ENCODE results near the gene CELF4. TPM values are rescaled to one million over a fixed set of nuclear protein-coding genes. Genes with fewer than 3 reads are reported as not detected.

The CELF4 gene
- total RNA-seq, 1 experiment from 2014 or later: 0.40 TPM

DNA sequence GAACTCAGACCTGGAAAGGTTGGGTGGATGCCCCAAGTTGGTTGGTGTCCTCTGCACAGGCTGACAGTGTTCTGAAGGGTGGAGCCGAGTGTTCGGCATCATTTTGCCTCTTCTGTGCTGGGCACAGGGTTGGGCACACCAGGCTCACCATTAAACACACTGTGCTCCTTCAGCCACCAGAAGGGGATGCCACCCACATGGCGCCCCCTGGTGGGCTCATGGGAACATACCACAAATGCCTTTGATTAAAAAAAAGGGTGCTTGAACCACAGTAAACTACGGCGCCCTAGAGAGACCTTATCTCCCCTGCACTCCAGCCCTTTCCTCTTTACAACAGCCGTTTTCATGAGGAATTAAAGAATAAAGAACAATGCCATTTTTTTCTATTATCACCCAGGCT is 89.4 kb downstream of the CELF4 start:
- no peak for ATAC-seq
- Histone ChIP-seq H3K4me3 (ENCODE audit: low read length) (no peak overlapping the region), H3K79me2 (ENCODE audit: low read length) (no peaks in the 10 kb centered on the region), H3K27ac (ENCODE audit: low read length) (no peak overlapping the region), H3K4me1 (ENCODE audit: insufficient read depth, low read length) (no peaks in the 10 kb centered on the region), H3K9me2 (replicated peaks; ENCODE audit: low read length) (no peaks in the 10 kb centered on the region), H3K9me3 (ENCODE audit: low read length) (no peaks in the 10 kb centered on the region), H3K9ac (ENCODE audit: low read length) (no peak overlapping the region), H4K20me1 (ENCODE audit: low read length) (no peaks in the 10 kb centered on the region), H3F3A (ENCODE audit: low read length, unreplicated experiment) (no peaks in the 10 kb centered on the region), H3K36me3 (ENCODE audit: low read depth, low read length) (no peaks in the 10 kb centered on the region), H2AFZ (ENCODE audit: low read length) (no peak overlapping the region), H3K27me3 (ENCODE audit: low read length) (no peaks in the 10 kb centered on the region), H3K4me2 (ENCODE audit: low read length) (no peak overlapping the region)
- intact Hi-C loops (cut with micrococcal nuclease): no loop called here
- BruUV-seq (replicated peaks): no TSS peak
- CTCF ChIA-PET: no interaction called here
- POLR2A ChIA-PET (ENCODE audit: unreplicated experiment): no interaction called here
- DNase-seq: peak; percentile 6
- no peak for TF ChIP-seq EZH2 (IDR thresholded peaks at IDR 0.05; ENCODE audit: low read length, unreplicated experiment)
- TF ChIP-seq, protein P1, sequence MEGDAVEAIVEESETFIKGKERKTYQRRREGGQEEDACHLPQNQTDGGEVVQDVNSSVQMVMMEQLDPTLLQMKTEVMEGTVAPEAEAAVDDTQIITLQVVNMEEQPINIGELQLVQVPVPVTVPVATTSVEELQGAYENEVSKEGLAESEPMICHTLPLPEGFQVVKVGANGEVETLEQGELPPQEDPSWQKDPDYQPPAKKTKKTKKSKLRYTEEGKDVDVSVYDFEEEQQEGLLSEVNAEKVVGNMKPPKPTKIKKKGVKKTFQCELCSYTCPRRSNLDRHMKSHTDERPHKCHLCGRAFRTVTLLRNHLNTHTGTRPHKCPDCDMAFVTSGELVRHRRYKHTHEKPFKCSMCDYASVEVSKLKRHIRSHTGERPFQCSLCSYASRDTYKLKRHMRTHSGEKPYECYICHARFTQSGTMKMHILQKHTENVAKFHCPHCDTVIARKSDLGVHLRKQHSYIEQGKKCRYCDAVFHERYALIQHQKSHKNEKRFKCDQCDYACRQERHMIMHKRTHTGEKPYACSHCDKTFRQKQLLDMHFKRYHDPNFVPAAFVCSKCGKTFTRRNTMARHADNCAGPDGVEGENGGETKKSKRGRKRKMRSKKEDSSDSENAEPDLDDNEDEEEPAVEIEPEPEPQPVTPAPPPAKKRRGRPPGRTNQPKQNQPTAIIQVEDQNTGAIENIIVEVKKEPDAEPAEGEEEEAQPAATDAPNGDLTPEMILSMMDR (conservative IDR thresholded peaks at IDR 0.05; ENCODE audit: low read depth, low read length): peak; percentile 37; the same call in 1 of the 2 replicates

DNA sequence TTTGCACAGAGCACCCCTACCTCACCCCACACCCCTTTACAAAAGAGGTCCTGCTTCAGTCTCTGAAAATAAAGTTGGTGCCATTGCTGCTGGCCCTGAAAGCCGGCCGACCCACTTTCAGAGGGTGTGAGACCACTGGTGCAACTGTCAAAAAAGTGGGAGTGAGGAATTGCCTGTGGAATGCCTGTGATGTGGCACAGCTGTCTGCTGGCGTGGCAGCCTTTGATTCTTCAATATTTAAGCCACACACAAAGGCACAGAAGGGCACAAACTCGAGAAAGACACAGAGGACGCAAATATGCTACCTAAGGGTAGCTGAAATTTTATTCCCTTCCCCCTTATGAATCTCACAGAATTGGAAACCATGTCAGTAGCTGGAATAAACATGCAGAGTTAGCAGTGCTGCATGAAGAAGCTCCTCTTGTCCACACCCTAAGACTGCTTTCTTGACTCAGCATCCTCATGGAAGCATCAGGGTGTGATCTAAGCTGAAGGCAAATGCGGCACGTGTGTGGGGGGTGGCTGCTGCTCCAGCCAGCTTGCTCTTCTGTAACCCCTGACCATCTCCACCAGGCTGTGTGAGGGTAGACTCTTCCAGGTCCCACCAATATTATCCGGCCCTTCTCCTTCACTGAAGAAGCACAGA is 92.3 kb downstream of the CELF4 start:
- no peaks in the 10 kb centered on the region for H3K27me3 ChIP-seq (ENCODE audit: low read length)
- no peaks in the 10 kb centered on the region for H3K79me2 ChIP-seq (ENCODE audit: low read length)
- POLR2A ChIA-PET (ENCODE audit: unreplicated experiment): no interaction called here
- no peak overlapping the region for H3K27ac ChIP-seq (ENCODE audit: low read length)
- CTCF ChIA-PET: no interaction called here
- no peaks in the 10 kb centered on the region for H3K9me2 ChIP-seq (replicated peaks; ENCODE audit: low read length)
- H2AFZ ChIP-seq (ENCODE audit: low read length): no peak overlapping the region
- no peak overlapping the region for H3K4me2 ChIP-seq (ENCODE audit: low read length)
- H3K9me3 ChIP-seq (ENCODE audit: low read length): no peaks in the 10 kb centered on the region
- no peaks in the 10 kb centered on the region for H3F3A ChIP-seq (ENCODE audit: low read length, unreplicated experiment)
- H3K36me3 ChIP-seq (ENCODE audit: low read depth, low read length): no peaks in the 10 kb centered on the region
- H3K4me1 ChIP-seq (ENCODE audit: insufficient read depth, low read length): no peaks in the 10 kb centered on the region
- H3K9ac ChIP-seq (ENCODE audit: low read length): no peak overlapping the region
- H4K20me1 ChIP-seq (ENCODE audit: low read length): no peaks in the 10 kb centered on the region
- TF ChIP-seq EZH2phosphoT487 (IDR thresholded peaks at IDR 0.05; ENCODE audit: borderline replicate concordance, low read length) (no peak), EZH2 (IDR thresholded peaks at IDR 0.05; ENCODE audit: low read length, unreplicated experiment) (no peak)
- TF ChIP-seq, protein P1 (conservative IDR thresholded peaks at IDR 0.05; ENCODE audit: low read depth, low read length): no peak
- no TSS peak for BruUV-seq (replicated peaks)
- intact Hi-C loops (cut with micrococcal nuclease): no loop called here
- ATAC-seq (no peak), DNase-seq (no peak)
- no peak overlapping the region for H3K4me3 ChIP-seq (ENCODE audit: low read length)

DNA sequence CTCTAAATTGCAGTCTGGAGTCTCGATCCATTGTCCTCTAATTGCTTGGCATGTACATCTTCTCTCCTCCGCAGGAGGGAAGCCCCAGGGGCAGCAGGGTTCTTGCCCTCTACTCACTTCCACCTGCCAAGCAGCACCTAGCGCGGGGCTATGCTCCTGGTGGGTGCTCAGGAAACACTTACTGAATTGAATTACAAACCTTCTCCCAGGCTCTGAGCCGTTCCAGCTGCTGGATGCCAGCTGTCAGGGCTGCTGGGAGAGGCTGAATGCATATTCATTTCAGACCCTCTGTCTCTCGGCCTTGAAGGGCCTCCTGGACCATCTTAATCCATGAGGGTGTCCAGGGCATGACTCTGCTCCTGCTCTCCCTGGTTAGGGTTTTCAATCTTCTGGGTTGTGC is 94.0 kb downstream of the CELF4 start:
- no peak overlapping the region for H2AFZ ChIP-seq (ENCODE audit: low read length)
- H3K4me2 ChIP-seq (ENCODE audit: low read length): no peak overlapping the region
- H3K36me3 ChIP-seq (ENCODE audit: low read depth, low read length): no peaks in the 10 kb centered on the region
- BruUV-seq (replicated peaks): no TSS peak
- no peaks in the 10 kb centered on the region for H3K4me1 ChIP-seq (ENCODE audit: insufficient read depth, low read length)
- DNase-seq (no peak), ATAC-seq (no peak)
- H3K27me3 ChIP-seq (ENCODE audit: low read length): no peaks in the 10 kb centered on the region
- H3K9me3 ChIP-seq (ENCODE audit: low read length): no peaks in the 10 kb centered on the region
- no peak overlapping the region for H3K9ac ChIP-seq (ENCODE audit: low read length)
- TF ChIP-seq, protein P1 (conservative IDR thresholded peaks at IDR 0.05; ENCODE audit: low read depth, low read length): no peak
- TF ChIP-seq EZH2 (IDR thresholded peaks at IDR 0.05; ENCODE audit: low read length, unreplicated experiment) (no peak), EZH2phosphoT487 (IDR thresholded peaks at IDR 0.05; ENCODE audit: borderline replicate concordance, low read length) (no peak)
- H3K27ac ChIP-seq (ENCODE audit: low read length): no peak overlapping the region
- no peaks in the 10 kb centered on the region for H4K20me1 ChIP-seq (ENCODE audit: low read length)
- H3K79me2 ChIP-seq (ENCODE audit: low read length): no peaks in the 10 kb centered on the region
- H3K4me3 ChIP-seq (ENCODE audit: low read length): no peak overlapping the region
- POLR2A ChIA-PET (ENCODE audit: unreplicated experiment): no interaction called here
- CTCF ChIA-PET: no interaction called here
- intact Hi-C loops (cut with micrococcal nuclease): no loop called here
- no peaks in the 10 kb centered on the region for H3K9me2 ChIP-seq (replicated peaks; ENCODE audit: low read length)
- H3F3A ChIP-seq (ENCODE audit: low read length, unreplicated experiment): no peaks in the 10 kb centered on the region

Measured in PC-3 (cell line).